Skeletal muscle cell (primary cell): ENCODE data around the gene XIST.
"Not testable (repeated sequence)": the region's sequence is repeated elsewhere in the genome, so short reads cannot be mapped to it uniquely, and the experiment has no call there.

ENCODE experiments used
- DNase-seq: peaks from one replicate; pipeline ENCODE4 v3.0.0-alpha.2; 2010; ENCODE audit warnings: low read depth
- H3K4me3 ChIP-seq: 2 replicates; pipeline ENCODE4 v1.5.1; 2011; ENCODE audit warnings: low read depth, mild to moderate bottlenecking, control low read depth, low read length, moderate library complexity

The XIST gene

DNA sequence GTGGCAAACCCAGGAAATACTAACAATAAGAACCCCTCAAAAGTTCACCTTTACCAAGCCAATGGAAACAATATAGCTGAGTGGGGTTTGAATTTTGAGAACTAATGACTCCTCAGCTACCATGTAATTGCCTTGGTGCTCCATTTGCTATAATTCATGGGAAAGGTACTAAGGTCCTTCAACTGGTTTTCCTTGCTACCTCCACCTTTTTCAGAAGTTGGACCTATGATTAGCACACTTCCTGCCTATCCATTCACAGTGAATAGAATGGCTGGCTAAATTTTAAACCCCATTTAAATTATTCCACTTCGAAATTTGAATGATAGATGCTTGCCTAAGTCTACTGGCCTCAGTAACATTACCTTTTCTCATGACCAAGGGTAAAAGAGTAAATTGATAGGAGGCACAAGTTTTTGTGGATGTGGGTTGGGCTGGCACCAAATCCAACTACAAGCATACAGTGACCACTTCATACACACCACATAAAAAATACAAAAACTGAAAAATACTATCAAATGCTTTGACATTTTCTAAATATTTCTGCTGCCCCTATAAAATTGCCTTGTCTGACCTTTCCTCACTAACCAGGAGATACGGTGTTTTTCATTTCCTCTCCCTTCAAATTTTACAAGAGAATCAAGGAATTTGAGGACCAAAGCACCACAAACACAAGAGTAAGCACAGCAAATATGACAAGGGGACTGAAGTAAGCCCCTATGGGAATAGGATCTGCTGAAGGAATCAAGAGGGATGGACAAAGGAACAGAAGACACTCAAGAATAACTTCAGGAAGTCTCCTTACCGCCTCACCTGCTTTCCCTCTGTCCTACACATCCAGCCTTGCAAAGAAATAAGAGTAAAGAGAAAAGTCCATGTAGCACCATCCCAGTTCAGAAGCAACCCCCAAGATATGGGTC is 34.1 kb downstream of the XIST start:
- H3K4me3 ChIP-seq = no peak overlapping the region
- DNase-seq = no peak

DNA sequence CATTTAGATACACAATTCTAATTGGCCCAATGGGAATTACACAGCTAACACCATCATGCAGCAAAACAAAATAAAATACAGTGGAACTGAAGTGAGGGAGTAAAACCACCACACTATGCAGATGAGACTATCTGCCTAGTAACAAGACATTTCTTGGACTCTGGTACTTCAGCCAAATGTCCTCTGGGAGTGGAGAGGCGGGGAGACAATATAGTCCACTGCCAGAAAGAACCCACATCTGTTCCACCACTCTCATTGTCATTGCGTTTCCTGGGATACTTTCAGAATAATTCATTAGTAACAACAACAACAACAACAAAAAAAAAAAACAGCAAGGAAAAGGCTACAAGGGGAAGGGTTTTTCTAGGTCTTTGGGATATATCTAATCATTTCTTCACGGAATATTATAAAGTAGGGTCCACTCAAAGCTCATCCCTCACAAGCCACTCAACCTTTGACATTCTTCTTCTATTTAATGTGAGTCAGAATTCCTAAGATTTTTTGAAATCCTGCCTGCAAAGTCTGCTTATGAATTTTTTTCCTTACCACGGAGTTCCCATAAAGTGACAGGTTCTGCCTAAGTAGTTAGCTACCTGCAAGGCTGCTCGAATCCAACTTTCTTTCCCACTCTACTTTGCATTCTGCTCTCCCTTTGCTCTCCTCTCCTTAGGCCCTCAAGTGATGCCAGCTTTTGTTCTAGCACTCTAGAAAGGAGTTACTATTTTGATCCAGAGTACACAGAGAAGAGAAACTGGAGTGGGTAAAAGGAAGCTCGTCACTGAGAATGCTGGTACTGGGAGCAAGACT is 34.9 kb downstream of the XIST start:
- H3K4me3 ChIP-seq = no peak overlapping the region
- DNase-seq = no peak

DNA sequence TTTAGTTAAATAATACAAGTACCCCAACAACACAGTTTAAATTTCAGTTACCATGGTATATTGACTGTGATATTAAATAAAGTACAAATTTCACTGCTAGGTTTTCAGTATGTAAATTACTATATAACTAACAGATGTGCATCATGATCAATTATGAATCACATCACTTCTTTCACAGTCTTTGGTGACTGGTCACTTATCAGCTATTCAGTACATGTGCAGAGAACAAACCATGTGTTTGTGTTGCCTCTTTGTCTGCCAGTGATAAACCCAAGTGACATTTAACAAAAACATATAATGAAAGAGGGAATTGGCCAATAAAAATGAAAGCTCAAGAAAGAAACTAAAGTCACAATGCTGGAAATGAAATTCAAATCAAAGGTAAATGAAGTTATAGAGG is 40.3 kb downstream of the XIST start:
- DNase-seq = no peak
- no peak overlapping the region for H3K4me3 ChIP-seq

DNA sequence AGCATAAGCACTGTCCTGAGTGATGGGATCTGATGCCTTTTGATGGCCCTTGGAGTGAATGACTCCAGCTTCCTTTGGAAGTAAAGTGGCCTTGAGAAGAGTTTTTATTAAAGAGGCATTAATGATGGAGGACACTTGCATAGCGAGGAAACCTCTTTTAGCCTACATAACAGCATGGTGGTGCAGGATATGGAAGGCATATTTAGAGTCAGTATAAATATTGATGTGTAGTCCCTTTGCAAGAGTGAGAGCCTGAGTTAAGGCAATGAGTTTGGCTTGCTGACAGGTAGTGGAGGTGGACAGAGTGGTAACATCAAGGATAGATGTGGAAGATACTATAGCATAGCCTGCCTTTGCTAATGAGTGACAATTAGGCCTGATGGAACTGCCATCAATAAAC is 48.4 kb downstream of the XIST start:
- H3K4me3 ChIP-seq, DNase-seq: not testable (repeated sequence)

DNA sequence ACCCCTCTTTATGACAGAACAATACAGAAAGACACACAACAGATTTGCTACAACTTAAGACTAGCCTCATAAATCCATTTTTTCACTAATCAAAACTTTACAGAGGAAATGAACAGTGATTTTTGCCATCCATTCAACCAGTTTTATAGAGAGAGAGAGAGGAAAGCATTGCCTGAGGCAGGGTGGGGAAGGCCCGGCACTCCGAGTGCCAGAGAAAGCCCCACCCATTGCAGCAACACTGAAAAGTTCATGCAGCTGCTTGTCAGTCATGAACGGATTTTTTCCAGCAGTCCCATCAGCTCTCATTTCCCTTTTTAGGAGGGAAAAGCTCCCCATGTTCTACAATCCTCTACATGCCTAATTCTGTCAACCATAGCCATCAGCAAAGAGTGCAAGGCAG is 52.6 kb downstream of the XIST start:
- no peak for DNase-seq

DNA sequence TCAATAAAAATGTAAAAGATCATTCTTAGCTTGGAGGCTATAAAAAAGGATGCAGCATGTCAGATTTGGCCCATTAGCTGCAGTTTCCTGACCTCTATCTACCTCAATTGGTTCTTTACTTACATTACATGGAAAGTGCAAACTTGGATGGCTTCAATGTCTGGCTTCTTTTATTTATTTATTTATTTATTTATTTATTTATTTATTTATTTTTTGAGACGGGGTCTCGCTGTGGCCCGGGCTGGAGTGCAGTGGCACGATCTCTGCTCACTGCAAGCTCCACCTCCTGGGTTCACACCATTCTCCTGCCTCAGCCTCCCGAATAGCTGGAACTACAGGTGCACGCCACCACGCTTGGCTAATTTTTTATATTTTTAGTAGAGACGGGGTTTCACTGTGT is 60.0 kb downstream of the XIST start:
- not testable (repeated sequence) for H3K4me3 ChIP-seq, DNase-seq

More for the DNA sequence above, 52.6 kb downstream of the XIST start:
- no peak overlapping the region for H3K4me3 ChIP-seq

DNA sequence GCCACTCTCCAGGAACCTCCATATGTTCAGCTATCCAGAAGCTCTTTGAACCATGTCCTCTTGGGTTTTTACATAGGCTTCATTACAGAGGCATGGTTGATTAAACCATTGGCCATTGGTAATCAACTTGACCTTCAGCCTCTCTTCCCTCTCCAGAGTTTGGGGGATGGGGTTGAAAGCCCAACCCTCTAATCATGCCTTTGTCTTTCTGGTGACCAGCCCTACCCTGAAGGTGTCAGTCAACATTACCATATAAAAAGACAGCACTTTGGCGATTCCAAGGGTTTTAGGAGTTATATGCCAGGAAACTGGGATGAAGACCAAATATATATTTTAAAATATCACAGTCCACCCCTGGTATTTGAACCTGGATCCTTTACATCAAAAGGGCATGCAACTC is 67.0 kb downstream of the XIST start:
- DNase-seq = no peak
- H3K4me3 ChIP-seq = no peak overlapping the region
